Stimulated activated CD4-positive, alpha-beta T cell treated with anti-CD3 and anti-CD28 coated beads, Interleukin-4, amount 100 ng/mL, for 24 hours (primary cell): Measurements from ENCODE around the gene PPP1R12C.

Source experiments
- DNase-seq: peaks from one replicate; pipeline ENCODE4 v3.0.0-alpha.2; 2020

The PPP1R12C gene

DNA sequence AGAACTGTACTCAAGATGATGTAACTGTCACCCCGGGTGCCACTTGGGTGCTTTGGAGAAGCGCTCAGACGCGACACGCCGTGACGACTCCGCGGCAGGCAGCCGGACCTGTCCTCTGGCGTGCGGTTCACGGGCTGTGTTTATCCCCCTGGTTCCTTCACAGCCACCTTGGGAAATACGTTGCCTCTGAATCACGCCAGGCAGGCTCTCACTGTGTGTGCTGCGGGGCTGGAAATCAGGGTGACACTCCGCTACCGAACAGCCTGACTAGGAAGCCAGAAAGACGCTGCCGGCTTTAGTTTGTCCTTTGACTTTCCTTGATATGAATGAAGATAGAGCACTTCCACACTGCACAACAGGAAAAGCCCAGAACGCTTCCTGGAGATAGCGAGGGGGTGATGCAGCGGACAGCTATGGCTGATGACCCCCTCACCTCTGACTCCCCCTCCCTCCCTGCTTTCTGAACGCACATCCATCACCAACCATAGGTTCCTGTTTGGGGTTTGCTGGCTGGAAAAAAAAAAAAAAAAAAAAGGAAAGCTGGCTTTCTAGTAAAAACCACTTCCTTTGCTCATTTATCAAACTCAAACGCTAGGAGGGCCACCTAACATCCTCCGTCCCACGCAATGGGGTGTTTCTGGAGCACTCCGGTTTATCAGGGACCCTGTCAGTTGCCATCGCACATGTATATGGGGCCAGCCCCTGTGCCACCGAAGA is 75.7 kb downstream of the PPP1R12C start:
- peak; percentile 26 for DNase-seq

DNA sequence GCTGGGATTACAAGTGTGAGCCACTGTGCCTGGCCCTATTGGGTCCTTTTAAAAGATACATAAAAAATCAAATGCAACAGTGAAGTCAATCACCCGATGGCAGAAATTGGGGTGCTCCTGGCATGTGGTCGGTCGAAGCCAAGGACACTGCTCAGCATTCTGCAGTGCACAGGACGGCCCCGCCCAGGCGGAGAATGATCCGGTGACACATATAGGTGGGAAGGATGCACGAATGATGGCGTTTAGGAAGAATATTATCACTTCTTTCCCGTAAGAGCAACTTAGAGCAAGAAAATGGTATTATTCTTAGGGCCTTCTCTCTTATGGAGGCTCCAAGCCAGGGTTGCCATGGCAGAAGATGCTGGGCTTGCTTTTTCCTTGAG is 76.2 kb downstream of the PPP1R12C start:
- DNase-seq, result no peak
